HFF-Myc (cell line): ENCODE results near the gene SNX7.

Source experiments
- DNase-seq: peaks from one replicate; pipeline ENCODE4 v3.0.0-alpha.2; 2011; ENCODE audit warnings: low read depth; ENCODE audit errors: extremely low read depth
- H3K4me3 ChIP-seq: replicated peaks from 2 replicates; pipeline ENCODE4 v1.5.1; 2011; ENCODE audit warnings: low read depth, mild to moderate bottlenecking, control low read depth, low read length
- CTCF ChIP-seq: IDR thresholded peaks from 2 replicates; pipeline ENCODE4 v1.5.1; 2012; ENCODE audit warnings: mild to moderate bottlenecking, low read depth, low read length, control low read depth; ENCODE audit errors: missing control alignments

The SNX7 gene

GRCh38 chr1:98704474-98704873 is 43.0 kb downstream of the SNX7 start:
- peak; percentile 20 for DNase-seq
- no peak for TF ChIP-seq CTCF
- H3K4me3 ChIP-seq: no peak overlapping the region

DNA sequence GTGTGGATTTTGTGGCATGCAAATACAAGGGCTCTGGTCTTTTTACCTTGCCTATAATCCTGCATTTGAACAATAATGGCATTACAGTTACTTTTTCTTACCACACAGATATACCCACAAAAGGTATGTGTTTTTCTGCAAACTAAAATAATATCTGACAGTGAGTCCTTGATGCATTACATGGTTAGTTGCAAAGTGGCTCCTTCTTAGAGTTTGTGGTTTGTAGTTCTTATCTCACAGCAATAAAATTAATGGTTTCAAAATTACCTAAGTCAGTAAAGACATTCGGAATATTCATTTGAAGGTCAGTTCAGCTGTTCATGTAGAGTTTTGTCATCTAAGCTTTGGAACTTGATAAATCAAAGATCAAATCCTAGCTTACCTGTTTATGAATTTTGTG is 43.5 kb downstream of the SNX7 start:
- no peak for DNase-seq
- H3K4me3 ChIP-seq: no peak overlapping the region
- TF ChIP-seq CTCF: no peak

GRCh38 chr1:98705591-98705990 is 44.1 kb downstream of the SNX7 start:
- no peak overlapping the region for H3K4me3 ChIP-seq
- TF ChIP-seq CTCF: no peak
- DNase-seq: no peak

GRCh38 chr1:98706173-98706843 is 44.8 kb downstream of the SNX7 start:
- no peak for DNase-seq
- H3K4me3 ChIP-seq: no peak overlapping the region
- TF ChIP-seq CTCF: no peak

GRCh38 chr1:98707556-98707955 is 46.0 kb downstream of the SNX7 start:
- H3K4me3 ChIP-seq: no peak overlapping the region
- TF ChIP-seq CTCF: no peak
- DNase-seq: no peak

DNA sequence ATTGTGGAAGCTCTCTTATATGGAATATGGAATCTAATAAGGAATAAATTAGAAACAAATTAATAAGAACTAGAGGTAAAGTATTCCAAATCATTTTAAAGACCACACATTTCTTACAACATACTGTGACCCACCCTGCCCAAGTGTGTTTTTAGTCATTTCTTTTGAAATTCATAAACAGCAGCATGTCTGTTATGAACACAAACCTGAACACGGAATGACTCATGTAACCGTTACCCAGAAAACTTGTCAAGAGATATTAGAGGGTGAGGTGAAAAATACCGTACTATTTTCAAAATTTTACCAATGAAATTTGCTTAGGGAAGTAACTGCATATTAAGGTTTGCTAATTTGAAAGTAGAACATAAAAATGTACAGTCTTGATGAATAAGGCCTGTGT is 48.4 kb downstream of the SNX7 start:
- DNase-seq: no peak
- no peak for TF ChIP-seq CTCF
- no peak overlapping the region for H3K4me3 ChIP-seq

DNA sequence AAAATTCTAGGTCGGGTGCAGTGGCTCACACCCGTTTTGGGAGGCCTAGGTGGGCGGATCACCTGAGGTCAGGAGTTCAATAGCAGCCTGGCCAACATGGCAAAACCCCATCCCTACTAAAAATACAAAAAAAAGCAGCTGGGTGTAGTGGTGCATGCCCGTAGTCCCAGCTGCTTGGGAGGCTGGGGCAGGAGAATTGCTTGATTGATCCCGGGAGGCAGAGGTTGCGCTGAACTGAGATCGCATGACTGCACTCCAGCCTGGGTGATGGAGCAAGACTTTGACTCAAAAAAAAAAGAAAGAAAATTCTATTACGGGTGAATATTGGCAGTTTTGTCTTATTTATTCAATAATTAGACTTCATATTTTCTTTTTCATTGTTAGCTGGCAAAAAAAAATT is 62.1 kb downstream of the SNX7 start:
- no peak for DNase-seq
- H3K4me3 ChIP-seq: no peak overlapping the region
- no peak for TF ChIP-seq CTCF
